Skeletal muscle tissue (tissue), 4 donors: Measurements from ENCODE around the gene GABRB1. TPM values are rescaled to one million over a fixed set of nuclear protein-coding genes. Genes with fewer than 3 reads are reported as not detected.
A peak's percentile ranks its signal among the peaks of the same experiment; 100 is the strongest.

Source experiments
- H3K27ac ChIP-seq: one replicate; pipeline ENCODE4 v1.7.0; 2013; ENCODE audit warnings: mild to moderate bottlenecking, low read depth, low read length, inconsistent platforms
- H3K27me3 ChIP-seq, 3 donors: one replicate each; pipeline ENCODE4 v1.7.0; 2013; ENCODE audit warnings: low read length in 3 of 3; ENCODE audit not compliant: control insufficient read depth in 3 of 3, insufficient read depth in 3 of 3
- H3K36me3 ChIP-seq, 3 donors: one replicate each; pipeline ENCODE4 v1.7.0; 2013; ENCODE audit warnings: low read length in 3 of 3; ENCODE audit not compliant: control insufficient read depth in 3 of 3, insufficient read depth in 3 of 3
- H3K4me1 ChIP-seq, 3 donors: one replicate each; pipeline ENCODE4 v1.7.0; 2013; ENCODE audit warnings: low read length in 3 of 3, mild to moderate bottlenecking in 3 of 3; ENCODE audit not compliant: control insufficient read depth in 3 of 3, insufficient read depth in 3 of 3
- H3K4me3 ChIP-seq, 3 donors: one replicate each; pipeline ENCODE4 v1.7.0; 2013; ENCODE audit warnings: low read length in 3 of 3
- H3K9ac ChIP-seq, 3 donors: one replicate each; pipeline ENCODE4 v1.7.0; 2013; ENCODE audit warnings: low read length in 3 of 3, mild to moderate bottlenecking in 3 of 3, moderate library complexity in 2 of 3, low read depth in 1 of 3
- H3K9me3 ChIP-seq, 3 donors: one replicate each; pipeline ENCODE4 v1.7.0; 2013; ENCODE audit warnings: low read length in 3 of 3; ENCODE audit not compliant: control insufficient read depth in 3 of 3
- total RNA-seq: library from RNA; depleted of rRNA; stranded (reverse); fragments of >200 nt; gene quantifications from one replicate; pipeline ENCODE4 v1.2.3, GENCODE V29; 2014
- donor health status: Osteomylitis.

GABRB1 gene
- total RNA-seq, 1 donor from 2014 or later: not detected

- Histone ChIP-seq H3K9me3 (no peaks in the 10 kb centered on the region), H3K27ac (peak within 1 kb of the TSS; percentile 37), H3K4me3 (peak within 1 kb of the TSS; percentile 75 to 95 (median 79)), H3K4me1 (peaks cover 0 to 4% (median 0%) of the 10 kb centered on the region in 3 donors), H3K9ac (peak within 1 kb of the TSS; percentile 72 to 84 (median 81)), H3K27me3 (no peaks in the 10 kb centered on the region), H3K36me3 (peaks cover 0 to 2% (median 0%) of the 10 kb centered on the region in 3 donors)
Measured at GRCh38 chr4:47463235-47463956, 432.0 kb downstream of the GABRB1 start, which contains the start of gene COMMD8. COMMD8 (minus strand) TSS chr4:47463702; CDS start chr4:47463651, 51 bp downstream.

DNA sequence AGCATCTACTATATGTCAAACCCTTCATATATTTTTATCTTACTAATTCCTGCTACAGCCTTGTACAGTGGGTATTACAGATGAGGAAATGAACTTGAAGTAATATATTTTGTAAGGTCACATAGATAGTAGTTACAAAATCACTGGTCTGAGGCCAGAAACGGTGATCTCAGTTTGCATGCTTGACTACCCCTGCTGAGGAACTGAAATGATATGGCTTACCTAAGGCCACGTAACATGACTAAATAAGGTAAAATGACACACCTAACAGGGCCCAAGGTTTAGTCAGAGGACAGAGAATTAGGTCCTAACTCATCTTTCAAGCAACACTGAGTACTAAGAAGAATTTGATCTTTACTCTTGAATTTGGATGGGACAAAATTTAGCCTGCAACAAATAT is 433.6 kb downstream of the GABRB1 start:
- no peaks in the 10 kb centered on the region for H3K36me3 ChIP-seq
- H3K4me1 ChIP-seq: peaks cover 0 to 4% (median 0%) of the 10 kb centered on the region in 3 donors
- H3K9me3 ChIP-seq: no peaks in the 10 kb centered on the region
- no peaks in the 10 kb centered on the region for H3K27me3 ChIP-seq
- H3K9ac ChIP-seq: no peak overlapping the region
- no peak overlapping the region for H3K27ac ChIP-seq
- H3K4me3 ChIP-seq: no peak overlapping the region

GRCh38 chr4:47466056-47466785 is 434.9 kb downstream of the GABRB1 start:
- H3K27me3 ChIP-seq: no peaks in the 10 kb centered on the region
- no peaks in the 10 kb centered on the region for H3K9me3 ChIP-seq
- no peak overlapping the region for H3K9ac ChIP-seq
- H3K4me1 ChIP-seq: peaks cover 0 to 4% (median 0%) of the 10 kb centered on the region in 3 donors
- H3K27ac ChIP-seq: no peak overlapping the region
- no peaks in the 10 kb centered on the region for H3K36me3 ChIP-seq
- H3K4me3 ChIP-seq: no peak overlapping the region

- Histone ChIP-seq H3K9me3 (no peaks in the 10 kb centered on the region), H3K27me3 (no peaks in the 10 kb centered on the region), H3K4me1 (no peaks in the 10 kb centered on the region), H3K27ac (no peak overlapping the region), H3K9ac (no peak overlapping the region), H3K36me3 (no peaks in the 10 kb centered on the region), H3K4me3 (no peak overlapping the region)
Measured at GRCh38 chr4:47468706-47469365, 437.5 kb downstream of the GABRB1 start.

DNA sequence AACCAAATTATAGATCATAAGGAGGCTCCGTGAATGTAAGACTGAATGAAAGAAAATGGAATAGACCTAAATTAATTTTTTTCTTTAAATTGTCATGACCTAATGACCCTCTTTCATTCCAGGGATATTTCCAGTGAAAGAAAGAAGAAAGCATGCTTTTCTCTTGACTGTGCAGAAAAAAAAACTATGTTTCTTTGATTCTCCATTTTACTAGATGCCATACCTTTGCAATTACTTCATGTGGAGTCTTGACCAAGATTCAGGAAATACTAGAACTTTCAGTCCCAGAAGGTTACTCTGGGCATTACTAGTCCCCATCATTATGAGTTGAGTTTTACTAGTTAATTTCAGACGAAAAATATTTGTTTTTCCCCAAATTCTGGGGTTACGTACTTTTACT is 438.6 kb downstream of the GABRB1 start:
- Histone ChIP-seq H3K4me3 (no peak overlapping the region), H3K4me1 (no peaks in the 10 kb centered on the region), H3K36me3 (no peaks in the 10 kb centered on the region), H3K9ac (no peak overlapping the region), H3K27me3 (no peaks in the 10 kb centered on the region), H3K27ac (no peak overlapping the region), H3K9me3 (no peaks in the 10 kb centered on the region)

DNA sequence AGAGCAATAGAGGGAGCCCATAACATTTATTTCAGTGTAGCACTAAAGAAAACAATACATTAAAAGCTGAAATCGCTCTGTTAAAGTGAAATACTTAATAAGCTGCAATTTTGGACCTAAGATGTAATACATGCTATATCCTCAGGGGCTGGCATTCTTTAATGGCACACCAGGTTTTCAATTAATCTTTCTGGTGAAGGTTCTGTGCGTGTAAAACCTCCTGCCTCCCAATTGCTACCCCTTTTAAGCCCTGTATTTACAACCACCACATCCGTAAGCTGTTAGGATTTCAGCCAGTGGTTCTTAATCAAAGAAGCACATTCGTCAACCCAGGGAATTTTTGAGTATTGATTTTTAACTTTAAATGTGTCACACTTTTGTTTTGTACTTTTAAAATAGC is 439.7 kb downstream of the GABRB1 start:
- Histone ChIP-seq H3K4me1 (no peaks in the 10 kb centered on the region), H3K4me3 (no peak overlapping the region), H3K9ac (no peak overlapping the region), H3K9me3 (no peaks in the 10 kb centered on the region), H3K27me3 (no peaks in the 10 kb centered on the region), H3K27ac (no peak overlapping the region), H3K36me3 (no peaks in the 10 kb centered on the region)

- Histone ChIP-seq H3K27ac (no peak overlapping the region), H3K4me1 (no peaks in the 10 kb centered on the region), H3K4me3 (no peak overlapping the region), H3K36me3 (no peaks in the 10 kb centered on the region), H3K9me3 (no peaks in the 10 kb centered on the region), H3K27me3 (no peaks in the 10 kb centered on the region), H3K9ac (no peak overlapping the region)
Measured at GRCh38 chr4:47471591-47471990, 440.2 kb downstream of the GABRB1 start.

- Histone ChIP-seq H3K36me3 (no peaks in the 10 kb centered on the region), H3K9me3 (no peaks in the 10 kb centered on the region), H3K27me3 (no peaks in the 10 kb centered on the region), H3K4me1 (no peaks in the 10 kb centered on the region), H3K9ac (no peak overlapping the region), H3K4me3 (no peak overlapping the region), H3K27ac (no peak overlapping the region)
Measured at GRCh38 chr4:47473141-47473750, 441.9 kb downstream of the GABRB1 start.

- Histone ChIP-seq H3K9ac (no peak overlapping the region), H3K27me3 (no peaks in the 10 kb centered on the region), H3K27ac (no peak overlapping the region), H3K9me3 (no peaks in the 10 kb centered on the region), H3K36me3 (no peaks in the 10 kb centered on the region), H3K4me1 (no peaks in the 10 kb centered on the region), H3K4me3 (no peak overlapping the region)
Measured at GRCh38 chr4:47474799-47475198, 443.4 kb downstream of the GABRB1 start.
